GM12892 (cell line): ENCODE measurements around the gene DCT.
"Not testable (repeated sequence)": the region's sequence is repeated elsewhere in the genome, so short reads cannot be mapped to it uniquely, and the experiment has no call there.

ENCODE experiments used
- POLR2A ChIP-seq: IDR thresholded peaks from 2 replicates; pipeline ENCODE4 v1.6.1; 2011; ENCODE audit warnings: low read depth, low read length, control low read depth
- POLR2AphosphoS5 ChIP-seq: IDR thresholded peaks from 2 replicates; pipeline ENCODE4 v1.6.1; 2011; ENCODE audit warnings: low read depth, low read length, control low read depth
- TAF1 ChIP-seq: IDR thresholded peaks from 2 replicates; pipeline ENCODE4 v1.6.1; 2011; ENCODE audit warnings: low read depth, mild to moderate bottlenecking, control low read depth, low read length, borderline replicate concordance

- not testable (repeated sequence) for TF ChIP-seq TAF1, POLR2AphosphoS5, POLR2A
Measured at GRCh38 chr13:94498831-94499230, 19.3 kb upstream of the DCT start.
